Ovary (tissue), 9 donors: Measurements from ENCODE around the gene UBE2E1. TPM values are rescaled to one million over a fixed set of nuclear protein-coding genes. Genes with fewer than 3 reads are reported as not detected.

Experiments used
- DNase-seq, 5 donors: peaks; one replicate each; pipeline ENCODE4 v3.0.0-alpha.2; 2019 to 2020
- H3K27ac ChIP-seq, 2 donors: fragments of 200-600 bp; one replicate each; pipeline versions ENCODE4 v1.5.1 to v1.8.0; 2019 to 2022
- H3K27me3 ChIP-seq: fragments of 200-600 bp; one replicate; pipeline ENCODE4 v1.8.0; 2022
- H3K36me3 ChIP-seq: fragments of 200-600 bp; sonication (generic); one replicate; pipeline ENCODE4 v1.5.1; 2019
- H3K4me1 ChIP-seq: one replicate; pipeline ENCODE4 v1.8.1; 2013; ENCODE audit warnings: mild to moderate bottlenecking, moderate library complexity; ENCODE audit not compliant: insufficient read depth
- H3K4me3 ChIP-seq: fragments of 200-600 bp; sonication (generic); one replicate; pipeline ENCODE4 v1.5.1; 2017
- H3K9me3 ChIP-seq, 2 donors: fragments of 200-600 bp in 1 of 2; sonication (generic) in 1 of 2; one replicate each; pipeline versions ENCODE4 v1.5.1 to v1.8.1; 2013 to 2019; ENCODE audit warnings: mild to moderate bottlenecking in 1 of 2, moderate library complexity in 1 of 2
- CTCF ChIP-seq, 3 donors: fragments of 450-650 bp in 2 of 3; fragments of 200-600 bp in 1 of 3; IDR thresholded peaks; one replicate each; pipeline versions ENCODE4 v1.5.1 to v1.8.0; 2016 to 2022; ENCODE audit warnings: antibody characterized with exemption in 3 of 3, mild to moderate bottlenecking in 1 of 3
- EP300 ChIP-seq: sonication (generic); formaldehyde crosslinking; IDR thresholded peaks from one replicate; pipeline ENCODE4 v1.6.1; 2017; ENCODE audit warnings: antibody characterized with exemption
- POLR2A ChIP-seq: fragments of 450-650 bp; IDR thresholded peaks from one replicate; pipeline ENCODE4 v1.6.1; 2017; ENCODE audit warnings: antibody characterized with exemption, mild to moderate bottlenecking, moderate library complexity
- WGBS, 3 donors: extraction: QIAGEN DNeasy Blood & Tissue Kit in 1 of 3; methylation state at CpG; one replicate each; pipeline versions ENCODE4 v1.1.5 to v1.1.7; 2013 to 2017; 5-methylcytosine and 5-hydroxymethylcytosine counted together
- intact Hi-C, 4 donors: fragments of 100-400 bp; cut with DNase I; formaldehyde crosslinking; loops; one replicate each; pipeline versions ENCODE4 v1.11.0 to v1.15.1; 2022 to 2023
- polyA plus RNA-seq, 2 donors: library from polyadenylated mRNA; stranded (reverse); fragments of 200-250 nt in 1 of 2; fragments of 350-450 nt in 1 of 2; fragmentation: Illumina TruSeq in 1 of 2; extraction: RNeasy Lipid Tissue Mini Kit (QIAGEN cat#74804) in 1 of 2; gene quantifications; one replicate each; pipeline ENCODE4 v1.2.3, GENCODE V29; 2013 to 2014
- total RNA-seq, 7 donors: library from RNA; depleted of rRNA in 2 of 7; stranded (reverse); fragments of >200 nt in 2 of 7; fragmentation: NEBNext Ultra II Directional in 3 of 7; extraction: Animal tissue kit (Norgen Biotek cat#: 25700) in 3 of 7; gene quantifications; one replicate each; pipeline versions ENCODE4 v1.1.0 to v1.2.4, GENCODE V29; 2016 to 2023
- donor health status: DM: no; HTN: no; CAD: no; lungs with moderate emphysema.
- donor health status: DM: no; HTN: no; CAD: no.
- donor health status: Bipolar disorder and iron deficiency.
- donor health status: DM: yes; HTN: yes; CAD: no.
- donor health status: DM: no; HTN: no; CAD: no.
- donor health status: DM: yes; HTN: yes; CAD: no.

UBE2E1 gene
- total and polyA plus RNA-seq, 9 donors: 65.2 to 133 (median 76.7) TPM

GRCh38 chr3:23785097-23785645 lies 20.6 kb upstream of the UBE2E1 start:
- H3K36me3 ChIP-seq: no peaks in the 10 kb centered on the region
- no peaks in the 10 kb centered on the region for H3K27me3 ChIP-seq
- DNase-seq: no peak
- no peak overlapping the region for H3K27ac ChIP-seq
- no peak for TF ChIP-seq EP300
- no peak for TF ChIP-seq POLR2A
- no peak for TF ChIP-seq CTCF (IDR thresholded peaks at IDR 0.05)
- no peaks in the 10 kb centered on the region for H3K9me3 ChIP-seq
- WGBS, 3 donors: 12 to 20% (median 19%) methylated on average over 6 of the region's 6 CpGs
- no peaks in the 10 kb centered on the region for H3K4me1 ChIP-seq
- intact Hi-C loops: no loop called here
- no peak overlapping the region for H3K4me3 ChIP-seq

GRCh38 chr3:23785882-23786281 lies 19.9 kb upstream of the UBE2E1 start:
- Histone ChIP-seq H3K27me3 (no peaks in the 10 kb centered on the region), H3K4me3 (no peak overlapping the region), H3K27ac (no peak overlapping the region), H3K4me1 (no peaks in the 10 kb centered on the region), H3K36me3 (no peaks in the 10 kb centered on the region), H3K9me3 (no peaks in the 10 kb centered on the region)
- no peak for DNase-seq
- intact Hi-C loops: no loop called here
- 74 to 88% (median 84%) methylated on average over 2 of the region's 2 CpGs for WGBS, 3 donors
- TF ChIP-seq POLR2A (no peak), CTCF (IDR thresholded peaks at IDR 0.05) (no peak), EP300 (no peak)

GRCh38 chr3:23791678-23792077 lies 14.1 kb upstream of the UBE2E1 start:
- H3K4me1 ChIP-seq: no peaks in the 10 kb centered on the region
- DNase-seq: no peak
- no peaks in the 10 kb centered on the region for H3K27me3 ChIP-seq
- no peaks in the 10 kb centered on the region for H3K36me3 ChIP-seq
- intact Hi-C loops: loop anchor here in 1 of 4 donors (10.0 kb wide), 1 partner anchor 607 kb away; no protein-coding TSS in a partner anchor
- H3K9me3 ChIP-seq: no peaks in the 10 kb centered on the region
- no peak overlapping the region for H3K27ac ChIP-seq
- no peak overlapping the region for H3K4me3 ChIP-seq
- TF ChIP-seq EP300: no peak
- no peak for TF ChIP-seq POLR2A
- no peak for TF ChIP-seq CTCF (IDR thresholded peaks at IDR 0.05)
- WGBS, 3 donors: 70 to 87% (median 74%) methylated on average over 2 of the region's 2 CpGs

DNA sequence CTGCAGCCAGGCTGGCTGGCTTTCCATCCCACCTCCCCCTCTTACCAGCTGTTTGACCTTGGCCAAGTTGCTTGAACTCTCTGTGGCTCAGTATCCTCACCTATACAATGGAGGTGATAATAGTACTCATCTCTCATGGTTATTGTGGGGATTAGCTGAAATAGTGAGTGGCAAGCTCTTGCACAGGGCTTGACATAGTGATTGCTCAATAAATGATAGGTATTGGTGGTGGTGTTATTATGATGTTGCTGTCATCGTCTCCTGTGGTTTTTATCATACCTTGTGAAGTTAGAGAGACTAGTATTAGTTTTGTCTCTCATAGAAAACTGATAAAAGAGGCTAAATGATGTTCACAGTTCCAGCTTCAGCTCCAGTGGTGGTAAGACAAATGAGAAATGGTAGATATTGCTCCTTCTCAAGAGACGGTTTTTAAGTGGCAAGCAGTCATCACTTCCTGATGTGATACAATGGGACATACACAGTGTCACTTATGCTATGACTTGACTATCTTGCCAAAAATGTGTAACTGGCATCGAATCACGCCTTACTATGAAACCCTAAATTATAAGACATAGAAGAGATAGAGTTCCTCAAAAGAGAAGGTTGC lies 12.1 kb upstream of the UBE2E1 start:
- DNase-seq: no peak
- TF ChIP-seq EP300 (no peak), CTCF (IDR thresholded peaks at IDR 0.05) (no peak), POLR2A (no peak)
- no peaks in the 10 kb centered on the region for H3K36me3 ChIP-seq
- no peaks in the 10 kb centered on the region for H3K4me1 ChIP-seq
- no peaks in the 10 kb centered on the region for H3K9me3 ChIP-seq
- H3K27me3 ChIP-seq: no peaks in the 10 kb centered on the region
- intact Hi-C loops: loop anchor here in 1 of 4 donors (10.0 kb wide), 1 partner anchor 609 kb away; no protein-coding TSS in a partner anchor
- H3K4me3 ChIP-seq: no peak overlapping the region
- no peak overlapping the region for H3K27ac ChIP-seq
- 92 to 95% (median 92%) methylated on average over 4 of the region's 4 CpGs for WGBS, 3 donors
